GM20000 (cell line): ENCODE data around the gene HPSE2.

Source experiments
- DNase-seq: peaks from one replicate; pipeline ENCODE4 v3.0.0; 2012; ENCODE audit warnings: low spot score
- TF ChIP-seq, protein P1 (sequence below): IDR thresholded peaks from 2 replicates; pipeline ENCODE4 v1.5.1; 2012; ENCODE audit warnings: mild to moderate bottlenecking, control low read depth; ENCODE audit errors: extremely low read depth, missing control alignments

HPSE2 gene

DNA sequence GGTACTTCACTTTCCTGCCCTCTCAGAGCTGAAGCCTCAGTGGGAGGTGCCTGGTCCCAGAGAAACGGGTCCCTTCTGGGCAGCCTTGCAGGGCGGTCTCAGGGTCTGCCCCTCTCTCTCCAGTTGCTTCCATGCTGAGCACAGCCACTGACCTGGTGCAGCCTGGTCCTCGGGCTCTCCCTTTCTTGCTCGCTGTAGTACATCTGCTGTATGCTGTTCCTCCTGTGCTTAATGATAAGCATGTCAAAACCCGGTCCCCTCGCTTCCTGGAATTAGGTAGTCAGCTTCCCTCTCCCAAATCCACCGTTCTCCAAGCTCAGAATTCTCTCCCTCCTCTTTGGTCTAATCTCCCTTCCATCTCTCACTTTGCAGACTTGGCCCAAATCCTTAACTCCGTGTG lies 777.9 kb downstream of the HPSE2 start:
- TF ChIP-seq, protein P1, sequence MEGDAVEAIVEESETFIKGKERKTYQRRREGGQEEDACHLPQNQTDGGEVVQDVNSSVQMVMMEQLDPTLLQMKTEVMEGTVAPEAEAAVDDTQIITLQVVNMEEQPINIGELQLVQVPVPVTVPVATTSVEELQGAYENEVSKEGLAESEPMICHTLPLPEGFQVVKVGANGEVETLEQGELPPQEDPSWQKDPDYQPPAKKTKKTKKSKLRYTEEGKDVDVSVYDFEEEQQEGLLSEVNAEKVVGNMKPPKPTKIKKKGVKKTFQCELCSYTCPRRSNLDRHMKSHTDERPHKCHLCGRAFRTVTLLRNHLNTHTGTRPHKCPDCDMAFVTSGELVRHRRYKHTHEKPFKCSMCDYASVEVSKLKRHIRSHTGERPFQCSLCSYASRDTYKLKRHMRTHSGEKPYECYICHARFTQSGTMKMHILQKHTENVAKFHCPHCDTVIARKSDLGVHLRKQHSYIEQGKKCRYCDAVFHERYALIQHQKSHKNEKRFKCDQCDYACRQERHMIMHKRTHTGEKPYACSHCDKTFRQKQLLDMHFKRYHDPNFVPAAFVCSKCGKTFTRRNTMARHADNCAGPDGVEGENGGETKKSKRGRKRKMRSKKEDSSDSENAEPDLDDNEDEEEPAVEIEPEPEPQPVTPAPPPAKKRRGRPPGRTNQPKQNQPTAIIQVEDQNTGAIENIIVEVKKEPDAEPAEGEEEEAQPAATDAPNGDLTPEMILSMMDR: no peak
- no peak for DNase-seq

DNA sequence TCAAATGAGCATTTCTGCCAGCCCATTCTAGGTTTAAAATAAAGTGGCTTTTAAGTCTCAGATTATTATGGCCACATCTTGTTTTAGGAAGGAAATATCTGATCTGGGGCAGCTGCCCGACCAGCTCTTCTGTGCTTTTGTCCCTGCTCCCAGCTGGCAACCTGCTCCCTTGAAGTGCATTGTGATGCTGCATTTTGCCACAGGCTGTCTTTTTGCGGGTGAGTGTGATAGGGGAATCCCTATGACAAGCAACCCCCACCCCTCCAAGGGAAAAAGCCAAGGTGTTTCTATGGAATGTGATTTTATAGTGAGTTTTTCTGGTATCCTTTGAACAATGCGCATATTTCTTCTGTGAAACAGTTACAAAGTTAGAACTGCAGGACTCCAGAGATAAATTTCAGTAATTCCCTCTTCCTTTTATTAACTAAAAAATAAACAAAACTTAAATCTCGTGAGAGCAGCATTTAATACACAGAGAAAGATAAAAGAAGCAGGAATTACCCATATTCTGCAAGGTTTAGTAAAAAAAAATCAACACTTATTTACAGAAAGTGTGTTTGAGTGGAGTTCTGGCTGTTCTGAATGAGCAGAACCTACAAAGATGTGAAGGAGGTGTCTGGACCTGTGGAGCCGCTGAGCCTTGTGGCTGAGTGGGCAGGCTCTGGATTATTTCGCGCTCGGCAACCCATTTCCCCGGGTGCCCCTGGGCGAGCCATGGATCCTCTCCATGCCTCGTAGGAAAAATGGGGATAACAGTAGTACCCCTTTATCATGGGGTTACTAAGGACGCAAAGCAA lies 778.8 kb downstream of the HPSE2 start:
- TF ChIP-seq, protein P1: no peak
- no peak for DNase-seq

DNA sequence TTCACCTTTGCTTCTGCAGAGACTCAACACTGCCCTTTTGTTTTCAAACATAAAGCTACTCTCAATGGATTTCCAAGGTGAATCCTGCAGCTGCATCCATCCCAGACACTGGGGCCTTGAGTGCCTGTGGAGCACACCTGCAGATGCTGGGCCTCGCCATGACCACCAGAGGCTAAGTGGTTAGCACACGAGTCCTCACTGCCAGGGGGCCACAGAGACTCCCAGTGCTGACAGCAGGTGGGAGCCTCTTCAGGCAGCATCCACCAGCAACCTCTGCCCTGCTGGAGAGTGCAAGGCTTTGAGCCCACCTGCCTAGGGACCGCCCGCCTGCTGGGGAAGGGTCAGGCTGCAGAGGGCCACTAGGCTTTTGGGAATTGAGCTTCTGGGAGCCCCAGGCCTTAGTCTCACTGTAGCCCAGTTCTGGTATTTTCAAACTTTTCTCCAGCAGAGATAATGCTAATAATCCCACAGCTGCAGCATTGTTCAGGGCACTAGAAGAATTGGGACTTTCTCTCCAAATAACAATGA lies 779.5 kb downstream of the HPSE2 start:
- no peak for DNase-seq
- TF ChIP-seq, protein P1: no peak

DNA sequence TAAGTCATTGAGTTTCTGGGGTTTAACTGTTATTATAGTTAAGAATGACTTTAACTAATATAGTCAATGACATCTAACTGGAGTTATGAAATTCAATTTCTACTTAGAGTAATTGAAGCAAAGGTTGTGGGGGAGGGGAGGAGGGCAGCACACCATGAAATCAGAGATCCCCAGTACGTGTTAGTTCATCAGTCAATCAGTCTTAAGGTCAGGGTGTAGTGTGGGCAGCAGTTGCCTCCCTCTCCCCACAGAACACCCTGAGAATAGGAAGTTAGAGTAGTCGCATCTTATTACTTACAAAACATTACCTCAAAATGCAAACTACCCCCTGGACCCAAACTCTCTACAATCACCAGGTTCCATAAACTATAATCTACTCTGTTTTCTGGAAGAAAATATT lies 781.9 kb downstream of the HPSE2 start:
- TF ChIP-seq, protein P1: no peak
- DNase-seq: no peak

DNA sequence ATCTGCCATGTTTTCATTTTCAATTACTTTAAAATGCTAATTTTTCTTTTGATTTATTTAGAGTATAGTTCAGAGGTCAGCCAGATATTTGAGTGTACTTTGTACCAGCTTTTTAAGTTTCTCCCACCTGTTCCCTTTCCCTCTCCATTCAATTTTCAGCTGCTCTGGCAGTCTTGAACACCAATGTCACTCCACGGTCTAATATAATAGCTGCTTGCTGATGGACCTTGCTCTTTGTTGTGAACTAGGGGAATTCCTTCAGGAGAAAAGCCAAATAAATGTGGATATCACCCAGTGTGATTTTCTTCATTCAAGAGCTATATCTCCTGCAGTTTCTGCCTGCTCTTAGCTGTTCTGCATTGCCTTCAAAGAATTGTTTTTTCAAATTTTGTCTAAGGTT lies 785.0 kb downstream of the HPSE2 start:
- TF ChIP-seq, protein P1: no peak
- DNase-seq: no peak

DNA sequence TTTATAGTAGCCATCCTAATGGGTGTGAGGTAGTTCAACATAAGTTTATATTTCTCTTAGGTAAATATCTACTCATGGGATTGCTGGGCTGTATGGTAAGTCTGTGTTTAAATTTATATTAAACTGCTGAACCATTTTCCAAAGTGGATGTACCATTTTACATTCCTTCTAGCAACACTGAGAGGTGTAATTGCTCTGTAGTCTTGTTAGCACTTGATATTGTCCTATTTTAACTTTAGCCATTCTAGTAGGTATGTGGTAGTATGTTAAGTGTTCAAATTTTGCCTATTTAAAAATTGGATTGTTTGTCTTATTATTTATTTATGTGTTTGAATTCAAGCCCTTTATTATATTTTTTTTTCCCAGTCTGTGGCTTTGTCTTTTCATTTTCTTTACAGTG lies 786.4 kb downstream of the HPSE2 start:
- DNase-seq: no peak
- TF ChIP-seq, protein P1: no peak

DNA sequence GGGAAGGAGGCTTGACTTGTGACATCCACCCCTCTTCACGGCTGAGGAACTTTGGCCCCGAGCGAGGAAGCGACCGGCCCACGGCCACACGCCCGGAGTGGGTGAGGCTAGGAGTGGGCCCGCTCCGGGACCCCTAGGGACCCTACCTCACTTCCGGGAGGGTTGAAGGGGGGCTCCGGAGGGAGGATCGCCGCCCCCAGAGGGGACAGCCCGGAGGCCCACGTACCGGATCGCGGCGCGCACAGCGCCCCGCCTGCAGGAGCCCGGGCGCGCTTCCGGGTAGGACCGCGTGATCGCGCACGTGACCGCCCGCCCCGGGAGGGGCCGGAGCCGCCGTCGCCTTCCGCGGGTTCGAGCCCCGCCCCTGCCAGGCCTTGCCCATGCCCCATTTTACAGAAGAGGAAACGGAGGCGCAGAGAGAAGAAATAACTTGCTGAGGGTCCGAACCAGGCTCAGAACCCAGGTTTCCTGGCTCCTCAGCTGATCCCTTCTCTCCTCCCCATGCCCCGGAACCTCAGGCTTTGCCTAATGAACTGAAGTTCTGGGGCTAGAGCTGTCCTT lies 788.9 kb downstream of the HPSE2 start, which contains the start of gene HPS1:
Gene HPS1 (minus strand): TSS at position 275 of the 561 bp plus-strand sequence. CDS start 3,695 bp downstream, outside the sequence.
- peak; percentile 94 for DNase-seq
- TF ChIP-seq, protein P1: no peak
